ENCODE measurements around the gene SLC30A4.

- TF ChIP-seq, protein P1, sequence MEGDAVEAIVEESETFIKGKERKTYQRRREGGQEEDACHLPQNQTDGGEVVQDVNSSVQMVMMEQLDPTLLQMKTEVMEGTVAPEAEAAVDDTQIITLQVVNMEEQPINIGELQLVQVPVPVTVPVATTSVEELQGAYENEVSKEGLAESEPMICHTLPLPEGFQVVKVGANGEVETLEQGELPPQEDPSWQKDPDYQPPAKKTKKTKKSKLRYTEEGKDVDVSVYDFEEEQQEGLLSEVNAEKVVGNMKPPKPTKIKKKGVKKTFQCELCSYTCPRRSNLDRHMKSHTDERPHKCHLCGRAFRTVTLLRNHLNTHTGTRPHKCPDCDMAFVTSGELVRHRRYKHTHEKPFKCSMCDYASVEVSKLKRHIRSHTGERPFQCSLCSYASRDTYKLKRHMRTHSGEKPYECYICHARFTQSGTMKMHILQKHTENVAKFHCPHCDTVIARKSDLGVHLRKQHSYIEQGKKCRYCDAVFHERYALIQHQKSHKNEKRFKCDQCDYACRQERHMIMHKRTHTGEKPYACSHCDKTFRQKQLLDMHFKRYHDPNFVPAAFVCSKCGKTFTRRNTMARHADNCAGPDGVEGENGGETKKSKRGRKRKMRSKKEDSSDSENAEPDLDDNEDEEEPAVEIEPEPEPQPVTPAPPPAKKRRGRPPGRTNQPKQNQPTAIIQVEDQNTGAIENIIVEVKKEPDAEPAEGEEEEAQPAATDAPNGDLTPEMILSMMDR (IDR thresholded peaks at IDR 0.05) = no peak
- TF ChIP-seq POLR2AphosphoS5 (IDR thresholded peaks at IDR 0.05) = no peak
These were observed 23.1 kb downstream of the SLC30A4 start for GRCh38 chr15:45499426-45499825.

Data from prostate gland (tissue), 2 donors.